Erythroblast (primary cell): ENCODE measurements around the gene CSF1R.

Experiments
- DNase-seq, 2 experiments: peaks; one replicate each; lab custom pipeline; 2025; lab: John Stamatoyannopoulos, UW
- GATA1 ChIP-seq: IDR thresholded peaks from 2 replicates; pipeline ENCODE4 v1.6.1; 2011; ENCODE audit warnings: low read depth, mild to moderate bottlenecking, control low read depth, low read length, moderate library complexity
- POLR2A ChIP-seq: IDR thresholded peaks from 2 replicates; pipeline ENCODE4 v1.6.1; 2011; ENCODE audit warnings: mild to moderate bottlenecking, low read length

CSF1R gene

DNA sequence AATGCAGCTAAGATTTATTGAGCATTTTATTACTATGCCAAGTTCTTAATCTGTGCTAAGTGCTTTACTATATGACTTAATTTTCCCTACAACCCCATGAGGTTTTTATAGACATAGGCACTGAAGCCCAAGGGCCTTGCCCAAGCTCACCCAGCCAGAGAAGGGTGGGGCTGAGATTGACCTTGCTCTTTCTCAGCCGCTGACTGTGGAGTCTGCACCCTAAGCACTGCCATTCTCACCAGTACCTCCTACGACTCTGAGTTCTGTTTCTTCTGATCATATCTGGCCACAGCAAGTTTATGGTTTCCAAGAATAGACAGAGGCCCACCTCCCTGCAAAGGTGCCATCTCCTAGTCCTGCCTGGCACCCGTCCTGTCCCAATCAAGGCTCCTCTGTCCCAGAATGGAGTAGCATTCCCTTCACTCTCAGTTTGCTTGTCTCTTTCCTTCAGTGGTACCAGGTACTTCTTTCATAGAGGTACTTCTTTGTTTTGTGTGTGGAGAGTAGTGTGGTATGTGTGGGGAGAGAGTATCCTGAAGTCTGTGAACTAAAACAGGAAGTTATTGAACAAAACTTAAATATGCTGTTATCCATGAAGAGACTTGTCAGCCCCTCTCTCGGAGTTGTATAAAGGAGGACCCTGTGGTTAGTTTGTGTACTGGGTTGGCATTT lies 42.6 kb downstream of the CSF1R start:
- DNase-seq = no peak
- TF ChIP-seq GATA1 (no peak), POLR2A (no peak)

DNA sequence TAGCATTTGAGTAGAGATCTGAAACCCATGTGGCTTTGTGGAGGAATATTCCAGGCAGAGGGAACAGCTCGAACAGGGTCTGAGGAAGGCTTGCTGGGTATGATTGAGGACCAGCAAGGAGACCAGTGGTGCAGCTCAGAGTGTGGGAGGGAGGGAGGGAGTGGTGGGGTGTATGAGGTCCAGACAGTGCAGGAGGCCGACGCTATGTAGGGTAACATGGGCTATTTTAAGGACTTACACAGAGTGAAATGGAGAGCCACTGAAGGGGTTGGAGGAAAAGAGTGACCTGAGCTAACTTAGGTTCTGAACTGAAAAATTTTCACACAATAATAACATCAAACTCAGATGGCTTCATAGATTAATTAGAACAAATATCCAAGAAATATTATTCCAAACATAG lies 43.9 kb downstream of the CSF1R start:
- TF ChIP-seq GATA1 (no peak), POLR2A (no peak)
- no peak for DNase-seq

DNA sequence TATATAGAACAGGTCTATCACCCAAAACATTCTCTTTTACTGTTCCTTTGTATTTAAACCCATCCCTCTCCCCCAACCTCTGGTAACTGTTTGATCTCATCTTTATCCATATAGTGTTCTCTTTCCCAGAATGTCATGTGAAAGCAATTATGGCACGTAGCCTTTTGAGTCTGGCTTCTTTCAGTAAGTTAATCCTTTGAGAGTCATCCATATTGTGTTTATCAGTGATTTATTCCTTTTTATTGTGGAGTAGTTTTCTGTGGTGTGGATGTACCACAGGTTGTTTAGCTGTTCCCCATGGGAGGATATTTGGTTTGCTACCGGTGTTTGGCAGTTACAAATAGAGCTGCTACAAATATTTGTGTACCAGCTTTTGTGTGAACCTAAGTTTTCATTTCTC lies 47.8 kb downstream of the CSF1R start:
- TF ChIP-seq GATA1 = no peak
- no peak for DNase-seq

DNA sequence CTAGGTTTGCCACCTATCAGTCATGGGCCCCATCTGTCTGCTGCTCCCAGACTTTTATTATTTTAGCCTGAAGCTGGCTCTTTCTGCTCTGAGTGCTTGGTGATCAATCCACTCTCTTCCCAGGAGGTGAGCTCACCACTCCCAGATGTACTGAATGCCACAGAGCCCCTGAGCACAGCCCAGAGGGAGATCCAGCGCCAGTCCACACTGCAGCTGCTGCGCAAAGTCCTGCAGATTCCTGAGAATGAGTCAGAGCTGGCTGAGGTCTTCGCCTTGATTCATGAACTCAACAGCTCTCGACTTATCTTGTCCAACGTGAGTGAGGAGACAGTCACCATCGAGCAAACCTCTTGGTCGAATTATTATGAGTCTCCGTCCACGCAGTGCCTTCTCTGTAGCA lies 49.8 kb downstream of the CSF1R start:
- DNase-seq = no peak

DNA sequence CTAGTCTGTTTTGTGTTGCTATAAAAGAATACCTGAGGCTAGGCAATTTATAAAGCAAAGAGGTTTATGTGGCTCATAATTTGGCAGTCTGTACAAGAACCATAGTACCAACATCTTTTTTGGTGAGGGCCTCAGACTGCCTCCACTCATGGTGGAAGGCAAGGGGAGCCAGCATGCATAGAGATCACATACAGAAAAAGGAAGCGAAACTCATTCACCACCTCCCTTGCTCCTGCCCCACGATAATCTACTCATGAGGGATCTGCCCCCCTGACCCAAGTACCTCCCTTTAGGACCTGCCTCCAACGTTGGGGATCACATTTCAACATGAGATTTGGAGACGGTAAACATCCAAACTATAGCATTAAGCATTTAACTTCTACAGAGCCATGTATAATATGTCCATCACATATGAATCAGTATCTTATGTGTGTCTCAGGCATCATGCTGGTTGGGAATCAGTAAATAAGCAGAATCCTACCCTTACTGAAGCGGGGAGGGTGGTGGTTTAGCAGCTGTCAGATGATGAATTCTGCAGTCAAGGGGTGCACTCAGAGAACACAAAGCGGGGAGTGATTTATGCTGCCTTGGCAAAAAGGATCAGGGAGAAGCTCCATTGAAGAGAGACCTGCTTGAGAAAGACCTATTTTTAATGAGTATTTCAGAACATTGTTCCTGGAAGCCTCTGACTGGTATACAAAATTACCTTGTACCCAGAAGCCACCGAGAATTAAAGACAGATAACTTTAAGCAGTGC lies 51.0 kb downstream of the CSF1R start:
- TF ChIP-seq GATA1 (no peak), POLR2A (no peak)
- no peak for DNase-seq

More for the DNA sequence above, 49.8 kb downstream of the CSF1R start:
- TF ChIP-seq GATA1 (no peak), POLR2A (no peak)

DNA sequence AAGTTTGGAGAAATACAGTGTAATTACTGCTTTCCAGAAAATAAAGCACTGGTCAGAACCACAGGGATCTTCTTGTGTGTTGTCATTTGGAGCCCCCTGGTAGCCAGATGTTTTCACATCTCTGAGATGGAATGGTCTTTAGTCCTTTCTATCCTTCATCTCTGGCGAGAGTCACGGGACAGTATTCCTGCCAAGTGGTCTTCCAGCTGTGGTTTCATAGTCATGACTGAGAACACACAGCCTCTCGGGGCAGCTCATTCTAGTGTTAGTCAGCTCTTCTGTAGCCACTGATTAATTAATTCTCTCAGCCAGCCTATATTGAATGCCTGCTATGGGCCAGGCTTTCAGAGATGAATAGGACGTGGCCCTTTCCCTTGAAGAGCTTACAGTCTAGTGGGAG lies 51.7 kb downstream of the CSF1R start:
- no peak for DNase-seq
- no peak for TF ChIP-seq POLR2A

DNA sequence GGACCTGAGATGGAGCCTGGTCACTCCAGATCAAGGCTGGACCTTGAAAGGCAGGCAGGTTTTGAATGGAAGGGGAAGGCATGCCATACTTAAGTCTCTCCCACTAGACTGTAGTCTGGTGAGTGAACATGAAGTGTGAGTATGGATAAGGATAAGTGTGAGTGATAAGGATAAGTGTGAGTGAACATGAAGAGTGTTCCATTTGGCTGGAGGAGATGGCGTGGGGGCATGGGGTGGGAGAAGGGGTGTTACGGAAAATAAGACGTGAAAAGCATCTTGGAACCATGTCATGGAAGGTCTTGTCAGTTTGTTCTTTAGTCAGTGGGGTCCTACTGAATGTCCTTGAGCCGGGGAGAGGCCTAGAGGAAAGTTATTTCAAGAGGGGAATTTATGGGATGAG lies 53.0 kb downstream of the CSF1R start:
- no peak for DNase-seq
- no peak for TF ChIP-seq POLR2A
- no peak for TF ChIP-seq GATA1

DNA sequence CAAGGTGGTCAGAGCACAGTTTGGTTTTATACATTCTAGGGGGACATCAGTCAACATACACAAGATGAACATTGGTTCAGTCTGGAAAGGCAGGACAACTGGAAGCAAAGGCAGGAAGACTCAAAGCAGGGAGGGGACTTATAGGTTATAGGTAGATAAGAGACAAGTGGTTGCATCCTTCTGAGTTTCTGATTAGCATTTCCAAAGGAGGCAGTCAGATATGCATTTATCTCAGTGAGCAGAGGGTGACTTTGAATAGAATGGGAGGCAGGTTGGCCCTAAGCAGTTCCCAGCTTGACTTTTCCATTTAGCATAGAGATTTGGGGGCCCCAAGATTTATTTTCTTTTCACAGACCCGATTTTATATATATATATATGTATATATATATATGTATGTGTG lies 58.3 kb downstream of the CSF1R start:
- DNase-seq = peak in 1 of 2 experiments; percentile 57

DNA sequence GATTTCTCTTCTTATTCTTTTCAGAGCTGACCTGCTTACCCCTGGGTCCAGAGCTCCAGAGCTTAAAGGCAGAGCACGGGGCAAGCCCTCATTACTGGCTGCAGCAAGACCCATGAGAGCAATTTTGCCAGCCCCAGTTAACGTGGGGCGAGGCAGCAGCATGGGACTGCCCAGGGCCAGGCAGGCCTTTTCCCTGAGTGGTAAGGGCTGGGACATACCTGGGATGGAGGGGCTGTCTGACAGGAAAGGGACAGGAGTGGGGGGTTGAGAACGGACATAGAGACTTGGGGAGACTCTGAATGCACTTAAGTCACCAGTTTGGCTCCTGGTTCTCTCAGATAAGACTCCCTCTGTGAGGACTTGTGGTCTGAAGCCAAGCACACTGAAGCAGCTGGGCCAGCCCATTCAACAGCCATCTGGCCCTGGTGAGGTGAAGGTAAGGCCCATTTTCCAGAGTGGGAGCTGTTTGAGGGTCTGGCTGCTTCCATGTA lies 59.6 kb downstream of the CSF1R start:
- TF ChIP-seq GATA1 = no peak
- no peak for TF ChIP-seq POLR2A
- peak; percentile 84 to 94 for DNase-seq

DNA sequence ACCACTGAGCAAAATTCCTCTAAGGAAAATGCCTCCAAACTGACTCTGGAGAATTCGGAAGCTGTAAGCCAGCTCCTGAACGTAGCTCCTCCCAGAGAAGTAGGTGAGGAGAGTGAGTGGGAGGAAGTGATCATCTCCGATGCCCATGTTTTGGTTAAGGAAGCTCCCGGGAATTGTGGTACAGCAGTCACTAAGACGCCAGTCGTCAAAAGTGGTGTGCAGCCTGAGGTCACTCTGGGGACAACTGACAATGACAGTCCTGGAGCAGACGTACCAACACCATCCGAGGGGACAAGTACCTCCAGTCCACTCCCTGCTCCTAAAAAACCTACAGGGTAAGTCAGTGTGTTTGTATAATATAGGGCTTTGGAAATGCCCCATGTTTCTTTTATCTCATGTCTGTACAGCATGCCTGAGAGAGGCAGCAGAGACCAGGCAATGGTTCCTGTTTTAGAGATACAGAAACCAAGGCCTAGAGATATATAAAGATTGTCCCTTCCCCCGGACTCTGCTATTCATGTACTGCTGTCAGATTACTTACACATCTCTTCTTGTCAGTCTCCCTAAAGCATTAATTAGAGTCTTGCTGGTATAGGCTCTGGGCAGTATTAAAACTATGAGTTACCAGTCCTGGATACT lies 61.9 kb downstream of the CSF1R start:
- TF ChIP-seq POLR2A (no peak), GATA1 (no peak)
- peak; percentile 30 to 44 for DNase-seq

DNA sequence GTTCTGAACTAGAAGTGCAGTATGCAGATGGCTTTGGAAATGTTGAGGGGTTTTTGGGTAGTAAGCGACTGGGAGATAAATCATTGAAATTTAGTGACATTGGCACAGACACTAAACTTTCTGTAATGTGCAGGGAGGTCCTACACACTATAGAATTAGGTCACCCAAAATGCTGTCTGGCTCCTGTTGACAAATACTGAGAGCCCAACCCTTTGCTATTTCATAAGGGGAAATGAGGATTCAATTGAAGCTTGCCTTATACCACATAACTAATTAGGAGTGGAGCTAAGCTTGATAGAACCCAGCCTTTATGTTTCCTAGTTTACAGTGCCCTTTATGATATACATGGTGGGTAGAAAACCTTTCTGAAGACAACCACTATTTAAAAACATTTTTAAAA lies 63.2 kb downstream of the CSF1R start:
- TF ChIP-seq GATA1 (no peak), POLR2A (no peak)
- no peak for DNase-seq

DNA sequence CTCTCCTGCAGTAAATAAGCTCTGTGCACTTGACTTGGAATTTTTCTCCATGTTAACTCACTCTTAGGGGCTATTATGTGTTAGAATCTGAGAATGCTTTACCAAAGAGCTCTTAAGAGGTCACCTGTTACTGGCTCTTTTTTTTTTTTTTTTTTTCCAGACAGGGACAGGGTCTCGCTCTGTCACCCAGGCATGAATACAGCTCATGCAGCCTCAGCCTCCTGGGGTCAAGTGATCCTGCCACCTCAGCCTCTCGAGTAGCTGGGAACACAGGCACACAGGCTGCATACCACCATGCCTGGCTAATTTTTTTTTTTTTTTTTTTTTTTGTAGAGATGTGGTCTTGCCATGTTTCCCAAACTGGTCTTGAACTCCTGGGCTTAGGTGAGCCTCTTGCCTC lies 63.7 kb downstream of the CSF1R start:
- TF ChIP-seq POLR2A (no peak), GATA1 (no peak)
- DNase-seq = no peak

DNA sequence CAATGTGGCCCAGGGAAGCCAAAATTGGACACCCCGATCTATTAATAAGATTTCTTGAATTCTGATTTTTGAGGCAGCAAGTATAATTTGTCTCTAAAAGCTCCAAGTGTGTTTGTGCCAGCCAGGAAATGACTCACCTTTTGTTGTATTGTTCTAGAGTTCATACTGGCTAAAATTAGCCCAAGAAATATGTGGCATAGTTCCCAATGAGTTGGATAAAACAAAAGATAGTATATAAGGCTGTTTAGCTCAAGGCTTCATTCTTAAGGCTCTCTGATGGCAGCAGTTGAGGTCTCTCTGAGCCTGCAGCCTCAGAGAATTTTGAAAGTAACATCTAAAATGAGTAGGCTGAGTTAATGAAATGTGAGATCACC lies 64.2 kb downstream of the CSF1R start:
- TF ChIP-seq GATA1 = no peak
- no peak for TF ChIP-seq POLR2A
- DNase-seq = no peak

DNA sequence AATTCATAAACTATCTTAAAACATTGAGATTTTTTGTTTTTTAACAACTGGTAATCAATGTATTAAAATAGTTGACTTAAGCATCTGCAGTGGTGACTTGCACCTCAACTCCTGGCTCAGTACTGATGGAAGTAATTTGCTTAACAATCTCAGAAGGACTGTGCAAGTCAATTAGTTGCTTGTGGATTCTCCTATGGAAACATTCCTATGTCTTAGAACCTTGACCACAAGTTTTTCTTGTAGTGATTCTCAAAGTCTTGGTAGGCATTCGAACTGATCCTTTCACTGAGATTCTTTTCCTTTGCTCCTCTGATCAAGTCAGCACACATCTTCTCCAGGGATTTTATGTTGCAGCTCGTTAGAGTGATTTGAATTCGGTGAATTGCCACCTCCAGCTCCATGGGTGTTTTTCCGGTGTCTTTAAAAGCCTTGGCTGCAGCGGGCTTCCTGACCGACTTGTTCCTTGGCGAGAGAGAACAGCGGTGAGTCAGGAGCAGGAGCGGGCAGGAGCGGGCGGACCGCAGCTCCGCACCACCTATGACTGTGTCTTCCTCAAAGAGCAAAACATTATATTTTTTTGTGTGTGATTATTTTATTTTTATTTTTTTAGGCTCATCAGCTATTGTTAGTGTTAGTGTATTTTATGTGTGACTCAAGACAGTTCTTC lies 64.7 kb downstream of the CSF1R start:
- TF ChIP-seq GATA1 (no peak), POLR2A (no peak)
- no peak for DNase-seq

DNA sequence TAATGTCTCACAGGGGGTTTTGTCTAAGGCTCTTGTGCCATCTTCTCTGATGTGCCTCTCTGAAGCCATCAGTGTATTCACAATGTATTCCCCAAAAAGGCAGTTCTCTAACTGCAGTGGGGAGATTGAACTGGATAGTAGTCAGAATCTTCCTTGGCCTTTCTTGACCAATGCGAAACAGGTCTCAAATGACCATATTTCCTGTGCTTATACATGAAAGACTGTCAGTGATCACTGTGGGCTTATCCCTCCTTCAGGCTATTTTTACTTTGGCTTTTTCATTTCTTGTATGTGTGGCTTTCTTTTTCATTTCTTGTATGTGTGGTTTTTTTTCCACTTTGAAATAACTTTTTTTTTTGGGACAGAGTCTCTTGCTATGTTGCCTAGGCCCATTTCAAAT lies 66.1 kb downstream of the CSF1R start:
- DNase-seq = no peak
- TF ChIP-seq POLR2A = no peak
- TF ChIP-seq GATA1 = no peak
